NCI-H460 (cell line): Measurements from ENCODE around the gene WBP1L. TPM values are rescaled to one million over a fixed set of nuclear protein-coding genes. Genes with fewer than 3 reads are reported as not detected.

Experiments used
- small RNA-seq, 2 experiments: library from RNA; depleted of rRNA; stranded (forward); fragments of <200 nt; gene quantifications; one replicate each; pipeline ENCODE3, GENCODE V24; 2014
- total RNA-seq: library from RNA; depleted of rRNA; stranded (reverse); fragments of >200 nt; shearing (Covaris generic); gene quantifications from 2 replicates; pipeline ENCODE4 v1.2.3, GENCODE V29; 2014; rRNA removed

The WBP1L gene
- total RNA-seq, 1 experiment from 2014 or later: 12.8 TPM

Small RNAs within 50 kb of the gene (small RNA-seq; reads per million reads assigned to genes)
- gene RNU6-1231P: 0 reads per million in 2 experiments

Other genes with a start within 250 kb of the WBP1L start
- 78.5 and 93.2 TPM in 2 replicates for gene ACTR1A, start 241.2 kb upstream of the WBP1L start, total RNA-seq
- 1.9 and 2.2 TPM in 2 replicates for gene SUFU, start 240.0 kb upstream of the WBP1L start, total RNA-seq
- gene TRIM8, start 99.5 kb upstream of the WBP1L start, total RNA-seq: 36.9 and 42.6 TPM in 2 replicates
- 5.1 and 7.4 TPM in 2 replicates for gene ARL3, start 29.6 kb upstream of the WBP1L start, total RNA-seq
- gene SFXN2, start 29.3 kb upstream of the WBP1L start, total RNA-seq: 2.0 and 2.4 TPM in 2 replicates
- not detected in 2 replicates for gene CYP17A1, start 93.5 kb downstream of the WBP1L start, total RNA-seq
- 31.5 and 41.2 TPM in 2 replicates for gene BORCS7, start 110.3 kb downstream of the WBP1L start, total RNA-seq
- 2.3 and 2.5 TPM in 2 replicates for gene AS3MT, start 125.5 kb downstream of the WBP1L start, total RNA-seq
- gene CNNM2, start 174.3 kb downstream of the WBP1L start, total RNA-seq: 4.2 and 4.9 TPM in 2 replicates